Vagina (tissue), 2 donors: ENCODE measurements around the gene MRPS15. TPM values are rescaled to one million over a fixed set of nuclear protein-coding genes. Genes with fewer than 3 reads are reported as not detected.

Experiments
- DNase-seq, 2 donors: peaks; one replicate each; pipeline ENCODE4 v3.0.0-alpha.2; 2017; ENCODE audit errors: extremely low spot score in 2 of 2
- H3K27ac ChIP-seq: fragments of 200-600 bp; sonication (generic); one replicate; pipeline ENCODE4 v1.5.1; 2019
- H3K27me3 ChIP-seq: fragments of 200-600 bp; sonication (generic); one replicate; pipeline ENCODE4 v1.5.1; 2019
- H3K36me3 ChIP-seq, 2 donors: fragments of 200-600 bp; sonication (generic); one replicate each; pipeline ENCODE4 v1.5.1; 2017 to 2019
- H3K4me1 ChIP-seq: fragments of 200-600 bp; sonication (generic); one replicate; pipeline ENCODE4 v1.5.1; 2019
- H3K4me3 ChIP-seq, 2 donors: fragments of 200-600 bp; sonication (generic); 1 replicate in 1 of 2; 2 replicates in 1 of 2; pipeline ENCODE4 v1.5.1; 2016 to 2019
- H3K9me3 ChIP-seq: fragments of 200-600 bp; sonication (generic); one replicate; pipeline ENCODE4 v1.5.1; 2019
- CTCF ChIP-seq, 3 experiments: fragments of 450-650 bp in 2 of 3; fragments of 200-600 bp in 1 of 3; sonication (generic) in 1 of 3; IDR thresholded peaks; one replicate each; pipeline ENCODE4 v1.5.1; 2017 to 2019; ENCODE audit warnings: antibody characterized with exemption in 3 of 3, mild to moderate bottlenecking in 2 of 3, moderate library complexity in 2 of 3
- POLR2A ChIP-seq, 2 donors: fragments of 450-650 bp; IDR thresholded peaks; one replicate each; pipeline ENCODE4 v1.6.1; 2017; ENCODE audit warnings: antibody characterized with exemption in 2 of 2, mild to moderate bottlenecking in 2 of 2, moderate library complexity in 2 of 2
- POLR2AphosphoS5 ChIP-seq, 2 donors: sonication (generic); formaldehyde crosslinking; IDR thresholded peaks; one replicate each; pipeline ENCODE4 v1.9.0; 2017; ENCODE audit warnings: antibody characterized with exemption in 2 of 2, mild to moderate bottlenecking in 2 of 2, low read depth in 1 of 2; ENCODE audit not compliant: insufficient read depth in 1 of 2
- intact Hi-C: fragments of 100-400 bp; cut with DNase I; formaldehyde crosslinking; loops from one replicate; pipeline ENCODE4 v1.15.1; 2023
- total RNA-seq: library from RNA; depleted of rRNA; stranded (reverse); fragments of >200 nt; gene quantifications from one replicate; pipeline ENCODE4 v1.2.3, GENCODE V29; 2016

Gene MRPS15
- total RNA-seq, 1 donor from 2014 or later, result 54.0 TPM

GRCh38 chr1:36476945-36477344 lies 12.8 kb upstream of the MRPS15 start:
- no peaks in the 10 kb centered on the region for H3K27me3 ChIP-seq
- H3K27ac ChIP-seq, result no peak overlapping the region
- no peaks in the 10 kb centered on the region for H3K36me3 ChIP-seq
- no peak overlapping the region for H3K4me3 ChIP-seq
- intact Hi-C loops, result no loop called here
- no peaks in the 10 kb centered on the region for H3K9me3 ChIP-seq
- no peak for DNase-seq
- H3K4me1 ChIP-seq, result no peaks in the 10 kb centered on the region
- no peak for TF ChIP-seq POLR2AphosphoS5 (IDR thresholded peaks at IDR 0.05; ENCODE audit: insufficient read depth in 1 of 2, low read depth in 1 of 2)

GRCh38 chr1:36475910-36476604 lies 11.9 kb upstream of the MRPS15 start:
- H3K4me3 ChIP-seq, result no peak overlapping the region
- no peaks in the 10 kb centered on the region for H3K4me1 ChIP-seq
- H3K36me3 ChIP-seq, result no peaks in the 10 kb centered on the region
- H3K9me3 ChIP-seq, result no peaks in the 10 kb centered on the region
- TF ChIP-seq POLR2A (IDR thresholded peaks at IDR 0.05) (no peak), CTCF (IDR thresholded peaks at IDR 0.05) (no peak), POLR2AphosphoS5 (IDR thresholded peaks at IDR 0.05; ENCODE audit: insufficient read depth in 1 of 2, low read depth in 1 of 2) (no peak)
- DNase-seq, result no peak
- intact Hi-C loops, result no loop called here
- H3K27me3 ChIP-seq, result no peaks in the 10 kb centered on the region
- H3K27ac ChIP-seq, result no peak overlapping the region

GRCh38 chr1:36475341-36475740 lies 11.2 kb upstream of the MRPS15 start:
- Histone ChIP-seq H3K36me3 (no peaks in the 10 kb centered on the region), H3K27me3 (no peaks in the 10 kb centered on the region), H3K4me3 (no peak overlapping the region), H3K4me1 (no peaks in the 10 kb centered on the region), H3K9me3 (no peaks in the 10 kb centered on the region), H3K27ac (no peak overlapping the region)
- TF ChIP-seq POLR2A (IDR thresholded peaks at IDR 0.05) (no peak), CTCF (IDR thresholded peaks at IDR 0.05) (no peak), POLR2AphosphoS5 (IDR thresholded peaks at IDR 0.05; ENCODE audit: insufficient read depth in 1 of 2, low read depth in 1 of 2) (no peak)
- no peak for DNase-seq
- intact Hi-C loops, result no loop called here

- no peaks in the 10 kb centered on the region for H3K4me1 ChIP-seq
Measured at GRCh38 chr1:36472656-36473055, 8.5 kb upstream of the MRPS15 start.

GRCh38 chr1:36471830-36472641 lies 7.9 kb upstream of the MRPS15 start:
- intact Hi-C loops, result no loop called here

More at GRCh38 chr1:36472656-36473055, 8.5 kb upstream of the MRPS15 start:
- Histone ChIP-seq H3K9me3 (no peaks in the 10 kb centered on the region), H3K27me3 (no peaks in the 10 kb centered on the region), H3K4me3 (no peak overlapping the region), H3K27ac (no peak overlapping the region), H3K36me3 (no peaks in the 10 kb centered on the region)
- no peak for TF ChIP-seq CTCF (IDR thresholded peaks at IDR 0.05)
- no peak for TF ChIP-seq POLR2AphosphoS5 (IDR thresholded peaks at IDR 0.05; ENCODE audit: insufficient read depth in 1 of 2, low read depth in 1 of 2)
- no peak for TF ChIP-seq POLR2A (IDR thresholded peaks at IDR 0.05)
- intact Hi-C loops, result no loop called here
- DNase-seq, result no peak

More at GRCh38 chr1:36471830-36472641, 7.9 kb upstream of the MRPS15 start:
- Histone ChIP-seq H3K4me1 (no peaks in the 10 kb centered on the region), H3K27ac (no peak overlapping the region), H3K27me3 (no peaks in the 10 kb centered on the region), H3K36me3 (no peaks in the 10 kb centered on the region), H3K4me3 (no peak overlapping the region), H3K9me3 (no peaks in the 10 kb centered on the region)
- DNase-seq, result no peak
- no peak for TF ChIP-seq CTCF (IDR thresholded peaks at IDR 0.05)
- no peak for TF ChIP-seq POLR2AphosphoS5 (IDR thresholded peaks at IDR 0.05; ENCODE audit: insufficient read depth in 1 of 2, low read depth in 1 of 2)
